ENCODE results near the gene MR1. TPM values are rescaled to one million over a fixed set of nuclear protein-coding genes. Genes with fewer than 3 reads are reported as not detected.

Gene MR1
- total RNA-seq, 4 donors from 2014 or later, result 1.6 to 3.5 (median 3.0) TPM

- H3K36me3 ChIP-seq, result no peaks in the 10 kb centered on the region
- no peak for ATAC-seq
- intact Hi-C loops (cut with DNase I; ENCODE audit: low total_unique reads), result no loop called here
Observed at GRCh38 chr1:181050922-181051321, 17.1 kb downstream of the MR1 start.

GRCh38 chr1:181056560-181056959 is 22.8 kb downstream of the MR1 start:
- Histone ChIP-seq H3K27me3 (no peaks in the 10 kb centered on the region), H3K4me3 (no peak overlapping the region), H3K27ac (peak overlapping the region; percentile 53 to 100 (median 64)), H3K9me3 (no peaks in the 10 kb centered on the region), H3K4me1 (peaks cover 28 to 36% of the 10 kb centered on the region in 2 donors), H3K36me3 (no peaks in the 10 kb centered on the region)
- ATAC-seq, result no peak
- intact Hi-C loops (cut with DNase I; ENCODE audit: low total_unique reads), result no loop called here
- no peak for DNase-seq
- in situ Hi-C loops (cut with MboI; ENCODE audit: low sequenced_read_pairs in 4 of 4), result no loop called here
- no peak for TF ChIP-seq POLR2A (IDR thresholded peaks at IDR 0.05)
- no peak for TF ChIP-seq CTCF (IDR thresholded peaks at IDR 0.05 in 4 of 5, conservative IDR thresholded peaks at IDR 0.05 in 1 of 5)

More at GRCh38 chr1:181050922-181051321, 17.1 kb downstream of the MR1 start:
- Histone ChIP-seq H3K27me3 (no peaks in the 10 kb centered on the region), H3K27ac (peak overlapping the region in 1 of 4 donors; percentile 28), H3K9me3 (no peaks in the 10 kb centered on the region), H3K4me1 (peaks cover 0 to 8% of the 10 kb centered on the region in 2 donors), H3K4me3 (no peak overlapping the region)
- in situ Hi-C loops (cut with MboI; ENCODE audit: low sequenced_read_pairs in 4 of 4), result no loop called here
- no peak for DNase-seq
- no peak for TF ChIP-seq CTCF (IDR thresholded peaks at IDR 0.05 in 4 of 5, conservative IDR thresholded peaks at IDR 0.05 in 1 of 5)
- no peak for TF ChIP-seq POLR2A (IDR thresholded peaks at IDR 0.05)

GRCh38 chr1:181057079-181057478 is 23.3 kb downstream of the MR1 start:
- peaks cover 28 to 37% of the 10 kb centered on the region in 2 donors for H3K4me1 ChIP-seq
- H3K27ac ChIP-seq, result peak overlapping the region; percentile 53 to 100 (median 64)
- H3K27me3 ChIP-seq, result no peaks in the 10 kb centered on the region
- ATAC-seq (no peak), DNase-seq (no peak)
- no peak overlapping the region for H3K4me3 ChIP-seq
- H3K36me3 ChIP-seq, result no peaks in the 10 kb centered on the region
- no peak for TF ChIP-seq POLR2A (IDR thresholded peaks at IDR 0.05)
- no peak for TF ChIP-seq CTCF (IDR thresholded peaks at IDR 0.05 in 4 of 5, conservative IDR thresholded peaks at IDR 0.05 in 1 of 5)
- H3K9me3 ChIP-seq, result no peaks in the 10 kb centered on the region
- in situ Hi-C loops (cut with MboI; ENCODE audit: low sequenced_read_pairs in 4 of 4) (no loop called here), intact Hi-C loops (cut with DNase I; ENCODE audit: low total_unique reads) (no loop called here)

GRCh38 chr1:181059435-181059834 is 25.7 kb downstream of the MR1 start:
- no peak for ATAC-seq
- in situ Hi-C loops (cut with MboI; ENCODE audit: low sequenced_read_pairs in 4 of 4), result no loop called here

More at GRCh38 chr1:181059435-181059834, 25.7 kb downstream of the MR1 start:
- H3K27ac ChIP-seq, result peak overlapping the region in 3 of 4 donors; percentile 18 to 100 (median 89)
- H3K4me1 ChIP-seq, result peaks cover 36 to 46% of the 10 kb centered on the region in 2 donors
- H3K27me3 ChIP-seq, result no peaks in the 10 kb centered on the region
- H3K36me3 ChIP-seq, result no peaks in the 10 kb centered on the region
- intact Hi-C loops (cut with DNase I; ENCODE audit: low total_unique reads), result no loop called here
- H3K4me3 ChIP-seq, result no peak overlapping the region
- TF ChIP-seq POLR2A (IDR thresholded peaks at IDR 0.05), result no peak
- TF ChIP-seq CTCF (IDR thresholded peaks at IDR 0.05 in 4 of 5, conservative IDR thresholded peaks at IDR 0.05 in 1 of 5), result no peak
- H3K9me3 ChIP-seq, result no peaks in the 10 kb centered on the region
- no peak for DNase-seq

Data from gastrocnemius medialis (tissue), 4 donors.